COR-L47 (cell line): ENCODE data around the gene LAYN.

ENCODE experiments used
- DNase-seq: peaks from one replicate; lab custom pipeline; 2025; lab: John Stamatoyannopoulos, UW

Gene LAYN

DNA sequence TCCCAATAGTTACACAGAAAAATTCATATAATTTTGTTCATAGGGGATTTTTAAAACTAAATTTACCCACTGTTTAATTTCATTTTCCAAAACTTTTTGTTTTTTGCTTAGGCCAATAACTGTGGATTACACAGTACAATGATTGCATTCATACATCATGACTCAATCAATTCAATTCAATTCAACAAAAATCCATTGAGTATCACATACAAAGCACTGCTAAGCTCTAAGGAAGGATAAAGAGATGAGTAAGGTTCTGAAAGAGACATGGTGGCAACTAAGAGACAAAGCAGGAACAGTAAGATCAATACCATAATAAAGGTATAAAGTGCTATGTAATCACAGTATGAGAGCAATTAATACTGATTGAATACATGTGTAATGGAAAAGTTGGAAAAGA is 9.4 kb upstream of the LAYN start:
- no peak for DNase-seq

DNA sequence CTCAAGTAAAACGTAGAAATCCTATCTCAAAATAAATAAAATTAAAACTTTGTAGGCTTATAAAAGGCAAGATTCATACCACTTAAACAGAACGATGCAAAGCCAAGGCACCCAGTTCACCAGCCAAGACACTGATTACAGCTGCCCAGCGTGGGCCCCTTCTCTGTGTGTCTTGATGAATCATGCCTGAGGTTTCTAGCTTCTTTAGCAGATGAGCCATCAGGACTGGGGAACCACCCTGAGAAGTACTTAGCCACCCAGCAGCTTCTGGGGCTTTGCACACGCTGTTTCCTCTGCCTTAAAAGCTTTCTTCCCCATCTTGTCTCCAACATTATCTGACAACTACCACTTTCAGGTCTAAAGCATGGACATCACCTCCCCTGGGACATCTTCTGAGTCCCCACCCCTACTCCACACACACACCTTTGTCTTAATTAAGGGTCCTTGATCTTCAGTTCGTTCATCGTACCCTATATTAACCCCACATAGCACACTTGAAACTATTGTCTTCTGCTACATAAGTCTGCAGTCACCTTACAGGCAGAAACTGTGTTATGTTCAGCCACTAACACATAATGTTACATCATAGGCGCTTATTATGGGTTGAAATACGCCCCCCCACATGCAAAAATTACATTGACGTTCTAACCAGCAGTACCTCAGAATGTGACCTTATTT is 8.7 kb upstream of the LAYN start:
- DNase-seq = no peak

DNA sequence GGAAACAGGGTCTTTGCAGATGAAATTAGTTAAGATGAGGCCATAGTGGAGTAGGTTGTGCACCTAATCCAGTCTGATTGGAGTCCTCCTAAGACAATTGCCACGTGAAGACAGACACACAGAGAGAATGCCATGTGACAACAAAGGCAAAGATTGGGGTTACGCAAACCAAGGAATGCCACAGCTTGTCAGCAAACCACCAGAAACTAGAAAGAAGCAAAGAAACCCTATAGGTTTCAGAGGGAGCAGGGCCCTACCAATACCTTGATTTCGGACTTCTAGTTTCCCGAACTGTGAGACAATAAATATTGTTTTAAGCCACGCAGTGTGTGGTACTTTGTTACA is 8.2 kb upstream of the LAYN start:
- DNase-seq = no peak

DNA sequence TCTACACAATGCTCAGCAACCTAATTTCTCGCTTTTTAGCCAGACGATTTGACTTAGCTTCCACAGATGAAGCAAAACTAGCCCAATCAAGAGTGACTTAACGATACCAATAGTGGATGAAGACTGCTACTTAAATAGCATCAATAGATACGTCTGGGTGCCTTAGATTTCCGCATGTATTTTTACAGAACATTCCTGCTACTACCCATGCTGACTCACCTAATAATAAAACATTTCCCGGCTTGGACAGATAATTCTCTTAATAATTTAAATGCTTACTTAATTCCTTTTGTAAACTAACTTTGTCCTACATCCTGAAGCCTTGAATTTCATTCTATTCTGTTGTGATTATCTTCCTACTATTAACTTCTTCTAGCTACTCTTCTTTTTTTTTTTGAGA is 5.2 kb upstream of the LAYN start:
- DNase-seq = no peak

DNA sequence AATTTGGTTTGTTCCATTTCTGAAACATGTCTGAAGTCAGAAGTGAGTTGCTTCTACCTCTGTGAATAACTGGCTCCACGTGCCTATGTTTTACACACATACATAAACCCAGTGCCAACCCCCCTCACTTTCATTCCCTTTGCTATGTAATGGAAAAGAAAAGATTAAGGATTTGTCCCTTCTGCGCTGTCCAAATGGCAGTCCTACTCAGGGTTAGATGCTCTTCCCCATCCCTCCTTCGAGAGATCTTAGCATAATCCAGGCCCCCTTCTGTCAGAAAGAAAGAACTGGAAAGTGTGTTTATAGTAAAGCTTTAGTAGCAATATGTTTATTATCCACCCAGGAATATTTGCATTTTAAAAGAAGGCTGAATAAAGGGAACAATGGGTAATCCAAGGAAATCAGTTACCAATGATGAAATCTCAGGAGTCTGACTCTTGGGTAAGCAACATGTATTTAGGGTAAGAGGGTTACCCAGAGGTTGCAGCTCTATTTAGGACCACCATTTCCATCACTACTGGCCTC is 3.1 kb upstream of the LAYN start:
- DNase-seq = no peak

DNA sequence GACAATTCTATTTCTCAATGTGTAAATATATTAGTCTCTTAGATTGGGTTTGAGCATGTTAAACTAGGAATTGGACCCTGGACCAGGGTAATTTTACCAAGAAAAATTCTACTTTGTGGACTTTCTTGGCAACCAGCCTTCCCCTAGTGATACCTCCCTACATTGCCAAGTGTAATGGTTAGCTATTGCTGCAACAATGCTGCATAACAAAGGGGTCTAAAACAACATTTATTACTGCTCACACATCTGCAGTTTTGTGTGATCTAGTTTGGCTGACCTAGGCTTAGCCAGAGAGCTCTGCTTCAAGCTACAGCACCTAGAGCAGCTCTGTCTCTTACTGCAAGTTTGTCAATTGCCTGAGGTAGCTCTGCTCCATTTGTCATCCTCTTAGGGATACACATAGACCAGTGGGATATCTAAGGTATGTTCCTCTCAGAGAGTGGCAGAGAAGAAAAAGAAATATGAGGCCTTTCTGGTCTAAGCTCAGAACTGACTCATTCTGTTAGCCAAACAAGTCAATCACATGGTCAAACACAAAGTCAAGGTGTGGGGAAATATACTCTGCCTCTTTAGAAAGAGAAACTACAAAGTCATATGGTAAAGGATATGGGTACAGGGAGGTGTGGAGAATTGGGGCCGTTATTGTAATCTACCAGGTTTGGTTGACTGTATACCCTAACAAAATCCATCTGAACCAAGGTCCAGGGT is 2.0 kb upstream of the LAYN start:
- no peak for DNase-seq

DNA sequence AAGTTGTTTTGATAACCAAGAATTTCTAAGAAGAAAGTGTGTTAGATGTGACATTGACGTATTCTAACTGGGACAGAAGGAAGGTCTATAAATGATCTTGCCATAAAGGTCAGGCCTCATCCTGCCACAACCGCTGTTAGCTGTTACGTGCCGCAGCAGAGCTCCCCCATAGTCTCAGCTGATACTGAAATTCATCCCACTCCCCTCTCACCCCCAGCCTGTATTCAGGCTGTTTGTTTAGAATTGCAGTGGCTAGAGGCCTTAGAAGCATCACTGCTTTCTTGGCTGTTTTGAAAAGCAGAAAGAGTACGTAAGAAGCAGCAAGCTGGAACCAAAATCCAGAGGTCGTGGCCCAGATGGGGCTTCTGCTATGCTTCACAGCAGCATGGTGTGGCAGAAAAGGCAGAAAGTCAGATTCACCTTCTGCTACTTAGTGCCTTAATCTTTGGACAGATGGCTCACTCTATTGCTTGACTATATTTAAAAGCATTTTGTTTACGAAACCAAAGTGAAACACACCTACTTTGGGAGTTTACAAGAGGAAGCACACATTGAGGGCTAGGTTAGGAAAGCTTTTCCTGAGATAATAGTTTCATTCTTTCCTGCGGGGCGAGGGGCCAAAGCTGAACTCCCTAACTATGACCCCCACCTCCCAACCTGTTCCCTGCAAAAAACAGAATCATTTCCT is 950 bp upstream of the LAYN start:
- DNase-seq = no peak

DNA sequence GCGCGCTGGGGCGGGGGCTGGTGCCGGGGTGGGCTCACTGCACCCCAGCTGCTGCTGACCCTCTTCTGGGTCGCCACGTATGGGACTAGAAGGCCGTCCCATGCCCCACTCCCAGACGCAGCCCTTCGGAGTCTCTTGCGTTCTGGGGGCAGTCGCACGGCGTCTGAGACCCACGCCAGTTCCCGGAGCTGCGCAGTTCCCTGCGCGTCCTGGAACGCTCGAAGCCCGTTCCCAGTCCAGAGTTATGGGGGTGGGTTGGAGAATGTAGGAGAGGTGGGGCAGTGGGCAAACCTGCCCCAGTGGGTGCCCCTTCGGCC is 375 bp downstream of the LAYN start:
- no peak for DNase-seq

DNA sequence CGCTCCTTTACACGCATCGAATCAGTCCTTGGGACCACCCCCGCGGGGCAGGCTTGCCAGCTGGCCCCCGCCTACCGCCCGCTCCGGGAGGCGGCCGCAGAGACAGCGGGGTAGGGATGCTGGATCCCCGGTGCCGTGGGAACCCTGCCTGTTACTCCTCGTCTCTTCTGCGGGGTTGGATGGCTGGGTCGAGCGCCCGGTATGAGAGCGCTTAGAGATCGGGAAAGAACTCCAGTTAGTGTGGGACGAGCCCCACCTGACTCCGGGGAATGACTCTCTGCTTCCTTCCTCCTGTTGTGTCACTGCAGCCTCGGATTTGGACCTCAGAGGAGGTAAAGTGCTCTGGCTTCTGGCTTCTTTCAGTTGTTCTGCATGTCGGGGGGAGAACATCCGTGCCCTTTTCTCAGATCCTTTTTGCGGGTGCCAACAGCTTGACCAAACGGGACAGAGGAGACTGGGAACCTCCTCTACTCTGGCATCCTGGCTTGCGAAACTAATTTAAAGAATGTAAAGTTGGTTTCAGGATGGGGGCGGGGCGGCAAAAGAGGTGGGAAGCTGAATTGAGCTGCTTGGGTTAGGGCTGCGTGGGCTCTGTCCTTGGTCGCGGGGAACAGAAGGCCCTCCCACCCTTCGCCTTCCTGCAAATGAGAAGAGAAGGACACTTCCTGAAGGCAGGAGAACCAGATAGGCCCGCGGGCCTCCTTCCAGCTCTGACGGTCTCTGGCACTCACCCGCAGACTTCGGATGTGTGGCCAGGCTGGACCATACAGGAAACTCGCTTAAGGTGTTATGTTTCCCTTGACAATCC is 938 bp downstream of the LAYN start:
- DNase-seq = no peak

DNA sequence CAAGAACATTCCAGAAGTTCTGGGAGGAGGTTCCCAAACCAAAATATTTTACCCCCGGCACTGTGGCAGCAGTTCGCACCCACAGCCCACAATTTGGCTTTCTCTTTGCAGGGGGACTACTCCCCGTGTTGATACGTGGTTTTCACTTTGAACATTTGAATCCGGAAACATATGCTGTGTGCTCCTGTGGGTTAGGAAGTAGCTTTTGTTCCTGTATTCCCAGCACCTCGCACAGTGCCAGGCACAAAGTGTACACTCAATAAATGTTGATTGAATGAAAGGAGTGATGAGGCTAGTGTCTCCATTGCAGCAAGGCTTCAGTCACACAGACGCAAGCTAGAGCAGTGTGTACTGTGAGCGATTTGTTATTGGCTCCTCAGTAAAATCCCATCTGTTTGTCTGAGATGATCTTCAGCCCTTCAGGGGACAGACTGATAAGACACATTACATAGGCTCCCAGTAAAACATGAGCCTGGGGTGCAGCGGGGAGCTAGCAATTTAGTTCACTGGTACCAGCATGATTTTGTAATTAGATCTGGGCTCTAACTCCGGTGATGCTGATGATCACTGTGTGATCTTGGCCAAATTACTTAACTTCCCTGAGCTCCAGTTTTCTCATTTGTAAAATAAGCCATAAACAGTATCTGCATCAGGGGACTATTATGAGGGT is 2.2 kb downstream of the LAYN start:
- DNase-seq = no peak

DNA sequence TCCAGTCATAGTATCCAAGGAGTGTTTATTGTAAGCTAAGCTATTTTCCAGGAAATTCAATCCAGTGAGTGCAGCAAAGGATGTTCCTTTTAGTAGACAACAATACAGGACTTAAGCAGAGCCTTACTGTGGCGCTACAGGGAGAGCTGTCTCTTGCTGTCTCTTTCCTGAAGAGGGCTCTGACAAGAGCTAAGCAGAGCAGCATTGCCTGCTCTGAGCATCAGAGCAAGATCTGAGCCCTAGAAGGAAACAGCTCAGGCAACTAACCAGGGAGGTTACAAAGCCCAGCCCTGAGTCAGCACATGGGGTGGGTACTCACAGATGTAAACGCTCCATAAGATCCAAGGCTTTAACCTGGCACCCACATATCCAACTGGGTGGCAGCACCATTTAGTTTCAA is 8.0 kb downstream of the LAYN start:
- no peak for DNase-seq

DNA sequence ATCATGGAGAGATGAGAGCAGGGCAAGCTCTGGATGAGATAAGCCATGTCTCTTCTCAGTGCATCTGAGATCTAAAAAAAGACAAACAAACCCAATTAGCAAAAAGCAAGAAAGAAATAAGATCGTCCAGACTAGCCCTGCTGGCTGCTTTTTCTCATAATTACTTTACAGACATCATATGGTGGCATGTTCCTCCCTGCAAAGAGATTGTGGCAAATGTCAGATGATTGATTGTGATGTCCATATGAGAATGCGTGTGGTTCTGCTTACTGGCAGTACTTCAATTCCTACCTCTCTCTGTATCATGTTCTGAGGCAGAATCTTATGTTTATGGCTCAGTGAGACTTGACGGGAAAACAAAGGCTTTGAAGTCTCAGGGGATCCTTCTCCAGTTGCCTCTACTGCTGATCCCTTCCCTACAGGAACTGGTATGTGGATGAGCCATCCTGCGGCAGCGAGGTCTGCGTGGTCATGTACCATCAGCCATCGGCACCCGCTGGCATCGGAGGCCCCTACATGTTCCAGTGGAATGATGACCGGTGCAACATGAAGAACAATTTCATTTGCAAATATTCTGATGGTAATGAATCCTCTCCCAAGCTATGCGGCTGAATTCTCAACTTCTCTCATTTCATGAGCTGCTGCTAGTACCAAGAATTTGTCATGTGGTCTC is 8.8 kb downstream of the LAYN start:
- no peak for DNase-seq

DNA sequence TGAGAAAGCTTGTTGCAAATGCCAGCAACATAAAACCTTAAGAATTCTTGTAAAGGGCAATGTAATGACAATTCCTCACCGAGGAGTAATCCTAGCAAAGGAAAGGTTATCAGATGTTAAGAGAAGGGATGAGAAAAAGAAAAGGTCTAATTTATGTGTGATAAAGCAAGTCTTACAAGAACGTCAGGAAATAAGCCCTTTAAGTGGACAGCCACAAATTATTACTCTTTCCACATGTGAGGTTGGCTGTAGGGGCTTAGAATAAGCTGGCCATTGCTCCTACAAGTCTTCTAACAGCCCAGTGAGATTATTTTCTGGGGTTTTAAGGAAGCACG is 9.3 kb downstream of the LAYN start:
- DNase-seq = no peak

DNA sequence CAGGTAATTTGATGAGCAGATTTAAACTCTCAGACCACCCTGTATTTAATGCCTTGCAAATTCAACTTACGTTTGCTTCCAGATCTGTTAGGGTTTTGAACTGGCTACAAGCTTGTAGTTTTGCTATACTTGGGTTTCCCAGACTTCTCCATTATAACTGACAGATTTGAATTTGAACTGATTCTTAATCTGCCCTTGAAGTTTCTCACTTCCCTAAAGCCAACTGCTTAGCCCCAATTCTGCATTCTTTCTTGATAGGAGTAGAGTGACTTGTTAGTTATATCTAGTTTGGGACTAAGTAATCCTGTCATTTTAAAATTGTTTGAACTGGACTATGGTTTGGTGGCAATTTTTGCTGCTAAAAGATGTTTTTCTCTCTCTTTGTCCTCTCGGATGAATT is 9.7 kb downstream of the LAYN start:
- DNase-seq = no peak

DNA sequence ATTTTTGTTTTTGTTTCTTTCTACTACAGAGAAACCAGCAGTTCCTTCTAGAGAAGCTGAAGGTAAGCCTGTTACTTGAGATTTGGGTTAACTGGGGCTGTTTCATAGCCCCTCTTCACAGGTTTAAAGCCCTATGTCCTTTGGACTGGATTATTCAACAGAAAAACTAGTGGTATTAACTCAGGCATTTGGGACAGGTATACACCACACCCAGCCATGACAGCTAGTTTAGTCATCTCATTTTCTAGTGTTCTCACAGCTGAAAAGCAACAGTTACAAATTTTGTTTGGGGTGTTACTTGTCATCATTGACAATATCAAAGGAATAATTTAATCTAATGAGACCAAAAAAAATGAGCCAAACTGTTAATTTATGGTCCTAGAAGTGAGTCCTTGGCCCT is 14.0 kb downstream of the LAYN start:
- no peak for DNase-seq

DNA sequence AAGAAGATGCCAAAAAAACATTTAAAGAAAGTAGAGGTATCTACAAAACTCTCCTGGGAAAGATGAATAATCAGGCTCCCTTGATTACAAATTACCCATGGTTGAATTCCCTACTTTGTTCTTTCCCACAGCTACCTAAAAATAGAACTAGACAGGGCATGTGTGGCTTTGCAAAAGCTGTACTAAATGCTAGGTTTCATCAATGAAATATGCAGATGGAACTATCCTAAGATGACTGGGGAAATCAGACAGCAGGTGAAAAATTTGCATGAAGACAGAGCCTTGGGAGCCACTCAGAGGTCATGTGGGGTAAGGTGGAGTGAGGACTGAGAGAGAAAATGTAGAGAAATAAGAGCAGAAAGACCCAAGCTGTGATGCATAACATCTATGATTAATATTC is 14.7 kb downstream of the LAYN start:
- no peak for DNase-seq

DNA sequence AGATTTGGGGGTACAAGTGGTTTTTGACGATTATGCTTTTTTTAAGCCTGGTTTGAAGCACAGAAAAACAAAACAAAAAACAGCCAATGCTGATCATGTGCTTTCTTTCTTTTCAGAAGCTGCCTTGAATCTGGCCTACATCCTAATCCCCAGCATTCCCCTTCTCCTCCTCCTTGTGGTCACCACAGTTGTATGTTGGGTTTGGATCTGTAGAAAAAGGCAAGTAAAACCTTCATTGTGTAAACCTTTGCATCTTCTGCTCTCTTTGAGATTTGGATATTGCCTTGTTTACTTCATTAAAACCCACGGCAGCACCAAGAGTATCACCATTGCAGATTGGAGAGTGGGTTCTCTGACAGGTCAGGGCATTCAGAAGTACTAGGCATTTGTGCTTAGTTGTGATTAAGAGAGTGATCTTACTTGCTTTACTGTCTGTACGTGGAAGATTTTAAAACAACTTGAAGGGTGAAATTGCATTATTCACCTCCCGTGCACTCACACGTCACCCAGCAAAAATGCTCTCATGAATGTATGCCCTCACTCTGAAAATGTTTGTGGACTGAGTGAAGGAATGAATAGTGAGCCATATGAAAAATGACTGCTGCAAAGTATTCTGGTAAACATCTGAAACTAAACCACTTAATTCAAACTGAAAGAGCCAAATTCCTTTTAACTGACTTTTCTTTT is 17.0 kb downstream of the LAYN start:
- DNase-seq = no peak

DNA sequence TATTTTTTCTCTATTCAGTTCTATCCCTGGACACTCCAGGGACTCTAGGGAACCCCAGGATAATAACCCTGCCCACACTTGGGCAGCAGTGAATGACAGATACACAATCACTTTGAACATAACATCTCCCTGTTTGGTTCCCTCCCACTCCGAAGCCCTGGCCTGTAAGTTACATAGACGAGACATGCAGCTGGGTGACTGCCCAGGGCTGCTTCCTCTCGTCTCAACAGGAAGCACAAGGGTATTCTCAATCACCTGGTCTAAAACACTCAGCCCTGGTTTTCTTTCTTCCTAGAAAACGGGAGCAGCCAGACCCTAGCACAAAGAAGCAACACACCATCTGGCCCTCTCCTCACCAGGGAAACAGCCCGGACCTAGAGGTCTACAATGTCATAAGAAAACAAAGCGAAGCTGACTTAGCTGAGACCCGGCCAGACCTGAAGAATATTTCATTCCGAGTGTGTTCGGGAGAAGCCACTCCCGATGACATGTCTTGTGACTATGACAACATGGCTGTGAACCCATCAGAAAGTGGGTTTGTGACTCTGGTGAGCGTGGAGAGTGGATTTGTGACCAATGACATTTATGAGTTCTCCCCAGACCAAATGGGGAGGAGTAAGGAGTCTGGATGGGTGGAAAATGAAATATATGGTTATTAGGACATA is 19.4 kb downstream of the LAYN start:
- no peak for DNase-seq

DNA sequence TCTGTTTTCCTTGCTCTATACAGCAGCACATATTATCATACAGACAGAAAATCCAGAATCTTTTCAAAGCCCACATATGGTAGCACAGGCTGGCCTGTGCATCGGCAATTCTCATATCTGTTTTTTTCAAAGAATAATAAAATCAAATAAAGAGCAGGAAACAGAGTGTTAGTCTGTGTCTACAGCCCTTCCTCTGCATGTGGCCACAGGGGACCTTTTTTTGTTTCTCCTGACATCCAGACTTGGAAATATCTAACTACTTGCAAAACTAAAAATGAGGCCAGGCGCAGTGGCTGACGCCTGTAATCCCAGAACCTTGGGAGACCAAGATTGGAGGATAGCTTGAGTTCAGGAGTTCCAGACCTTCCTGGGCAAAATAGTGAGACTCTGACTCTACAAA is 20.3 kb downstream of the LAYN start:
- DNase-seq = no peak

DNA sequence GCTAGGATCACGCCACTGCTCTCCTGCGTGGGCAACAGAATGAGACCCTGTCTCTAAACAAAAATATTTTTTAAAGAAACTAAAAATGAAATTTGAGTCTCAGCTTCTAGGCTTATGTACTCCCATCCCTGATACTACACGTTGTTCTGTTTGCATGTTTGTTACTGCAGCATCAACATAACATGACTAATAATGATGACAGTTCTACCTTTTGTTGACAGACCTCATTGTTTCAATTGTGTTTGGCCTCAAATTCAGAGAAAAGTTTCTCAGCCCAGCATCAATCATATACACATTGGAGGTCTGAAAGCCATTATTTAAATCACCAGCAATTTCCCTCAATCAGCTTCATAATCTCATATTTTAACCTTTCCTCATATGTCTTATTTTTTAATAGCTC is 20.8 kb downstream of the LAYN start:
- no peak for DNase-seq
